NCI-H2029 treated with DMSO at 0.1 percent for 48 hours (cell line): ENCODE data around the gene DTNA.
"Not testable (repeated sequence)": the region's sequence is repeated elsewhere in the genome, so short reads cannot be mapped to it uniquely, and the experiment has no call there.

ENCODE experiments used
- DNase-seq: peaks from one replicate; lab custom pipeline; 2025; lab: John Stamatoyannopoulos, UW

The DTNA gene

DNA sequence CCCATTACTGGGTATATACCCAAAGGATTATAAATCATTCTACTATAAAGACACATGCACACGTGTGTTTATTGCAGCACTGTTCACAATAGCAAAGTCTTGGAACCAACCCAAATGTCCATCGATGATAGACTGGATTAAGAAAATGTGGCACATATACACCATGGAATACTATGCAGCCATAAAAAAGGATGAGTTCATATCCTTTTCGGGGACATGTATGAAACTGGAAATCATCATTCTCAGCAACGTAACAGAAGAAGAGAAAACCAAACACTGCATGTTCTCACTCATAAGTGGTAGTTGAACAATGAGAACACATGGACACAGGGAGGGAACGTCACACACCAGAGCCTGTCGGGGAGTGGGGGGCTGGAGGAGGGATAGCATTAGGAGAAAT is 15.6 kb downstream of the DTNA start:
- DNase-seq, result not testable (repeated sequence)

GRCh38 chr18:34726286-34727004 is 16.3 kb downstream of the DTNA start:
- no peak for DNase-seq

GRCh38 chr18:34729264-34729663 is 19.2 kb downstream of the DTNA start:
- no peak for DNase-seq

DNA sequence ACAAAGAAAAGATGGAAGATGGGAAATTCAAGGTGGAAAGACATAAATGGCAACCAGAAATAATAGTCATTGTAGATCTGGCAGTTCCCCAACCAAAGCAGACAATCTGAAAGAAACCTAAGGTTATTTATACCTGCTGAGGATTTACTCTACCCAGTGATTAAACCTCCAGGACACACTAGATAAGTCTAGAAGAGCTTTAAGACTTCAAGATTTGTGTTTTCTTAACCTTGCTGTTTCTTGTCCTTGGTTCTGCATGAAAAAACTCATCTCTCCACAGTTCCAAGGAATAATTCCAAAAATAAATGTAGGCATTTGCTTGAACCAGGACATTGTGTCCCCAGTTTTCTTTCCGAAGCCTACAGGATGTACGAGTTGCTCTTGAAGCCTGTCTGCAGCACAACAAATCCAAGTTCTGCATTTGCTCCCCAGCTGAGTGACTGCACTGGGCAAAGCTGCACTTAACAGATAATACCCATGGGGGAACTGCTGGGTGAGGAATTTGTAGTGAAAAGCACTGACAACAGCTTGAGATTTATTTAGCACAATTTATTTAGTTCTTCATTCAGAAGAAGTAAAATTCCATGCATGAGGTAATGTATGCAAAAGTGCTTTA is 19.8 kb downstream of the DTNA start:
- DNase-seq, result no peak

DNA sequence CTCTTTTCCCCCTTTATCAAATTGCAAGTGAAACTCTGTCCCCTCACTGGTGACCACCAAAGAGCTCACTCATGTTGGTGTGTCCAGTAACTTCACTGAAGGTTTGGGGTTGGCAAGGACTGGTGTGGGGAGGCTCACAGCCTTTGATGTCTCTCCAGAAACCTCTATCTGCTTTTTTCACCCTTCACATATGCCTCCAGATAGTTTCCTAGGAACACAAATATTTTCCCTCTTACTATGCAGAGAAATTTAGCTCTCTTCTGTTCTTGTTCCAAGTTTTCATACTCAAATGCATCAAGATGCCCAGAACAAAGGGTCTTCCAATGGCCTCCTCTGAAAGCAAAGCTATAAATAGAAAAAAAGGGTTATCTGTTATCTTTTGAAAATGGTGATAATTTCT is 20.7 kb downstream of the DTNA start:
- DNase-seq, result no peak

DNA sequence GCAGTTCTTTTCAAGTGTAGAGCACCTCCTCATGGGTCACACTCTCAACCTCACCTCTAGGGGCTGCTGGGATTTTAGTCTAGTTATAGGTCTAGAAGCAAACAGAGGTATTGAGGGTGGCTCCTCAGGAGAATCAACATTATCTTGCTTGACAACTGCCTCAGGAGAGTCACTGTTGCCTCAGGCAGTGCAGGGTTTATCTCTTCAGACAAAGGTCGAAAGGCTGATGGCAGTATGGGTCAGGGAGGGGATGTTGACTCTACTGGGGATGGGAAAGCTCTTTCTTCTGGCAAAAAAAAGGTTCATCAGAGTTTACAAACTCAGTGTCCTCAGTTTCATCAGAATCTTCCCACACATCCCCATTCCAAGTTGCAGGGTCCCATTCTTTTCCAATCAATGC is 24.0 kb downstream of the DTNA start:
- DNase-seq, result no peak

DNA sequence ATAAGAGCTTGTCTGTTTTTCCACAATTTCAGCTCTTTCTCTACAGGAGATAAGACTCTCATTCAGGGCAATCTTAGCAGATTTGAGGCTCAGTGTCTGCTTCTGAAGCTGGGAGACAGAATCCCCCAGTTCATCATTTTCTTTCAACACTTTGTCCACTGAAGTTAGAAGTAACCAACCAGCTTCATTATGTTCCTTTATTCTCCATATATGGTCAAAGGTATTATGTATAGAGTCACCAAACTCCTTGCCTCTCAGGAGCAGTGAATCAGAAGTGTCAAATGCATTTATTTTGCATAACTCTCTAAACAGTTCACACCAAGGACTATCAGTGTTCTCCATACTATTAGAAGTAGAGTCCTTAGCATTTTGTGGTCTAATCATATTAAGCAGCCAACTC is 24.4 kb downstream of the DTNA start:
- not testable (repeated sequence) for DNase-seq

DNA sequence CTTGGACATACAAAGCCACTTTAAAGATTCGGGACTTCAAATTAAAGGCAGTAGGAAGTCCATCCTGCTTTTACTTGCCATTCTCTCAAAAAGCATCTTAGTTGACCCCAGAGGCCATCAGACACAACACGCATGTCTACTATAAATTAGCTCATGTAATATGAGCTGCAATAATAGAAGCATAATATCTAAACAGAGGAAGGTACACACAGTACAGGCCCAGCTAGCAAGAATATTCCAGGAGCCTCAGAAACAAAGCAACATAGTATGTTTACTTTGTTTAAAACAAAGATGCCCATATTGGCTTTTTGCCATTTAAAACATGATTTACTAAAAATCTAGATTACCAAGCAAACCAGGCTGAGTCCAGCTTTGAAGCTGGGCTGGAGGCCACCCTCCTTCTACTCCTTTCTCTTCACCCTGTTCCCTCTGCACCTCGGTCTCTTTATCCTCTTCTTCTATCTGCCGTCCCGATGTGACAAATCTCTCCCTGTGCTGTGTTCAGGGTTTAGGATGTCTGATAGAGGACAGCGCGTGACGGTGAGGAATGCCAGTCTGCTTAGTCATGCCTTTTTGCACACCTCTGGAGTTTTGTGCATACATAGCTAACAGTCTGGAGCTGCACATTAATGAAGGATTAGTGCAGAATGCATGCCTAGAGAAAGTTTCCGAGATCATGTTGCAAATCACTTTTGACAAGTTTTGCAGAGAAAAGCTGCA is 28.2 kb downstream of the DTNA start:
- DNase-seq, result no peak

DNA sequence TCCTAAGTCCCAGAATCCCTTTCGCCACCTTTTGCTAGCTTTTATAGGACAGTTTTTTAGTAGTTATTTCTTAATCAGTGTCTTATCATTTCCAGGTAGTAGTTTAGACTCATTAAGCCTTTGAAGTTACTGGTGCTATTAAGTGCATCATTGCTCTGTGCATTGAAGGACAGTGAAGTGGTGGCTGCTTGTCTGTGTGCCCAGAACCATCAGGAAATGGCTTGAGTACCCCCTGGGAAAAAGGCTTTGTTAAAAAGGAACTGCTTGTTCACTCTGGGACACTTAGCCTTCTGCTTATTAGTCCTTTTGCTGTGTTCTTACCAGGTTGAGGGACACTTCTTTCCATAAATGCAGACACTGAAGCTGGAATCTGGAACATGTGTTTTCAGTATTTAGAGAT is 30.0 kb downstream of the DTNA start:
- DNase-seq, result no peak

GRCh38 chr18:34740724-34741123 is 30.6 kb downstream of the DTNA start:
- DNase-seq, result no peak

DNA sequence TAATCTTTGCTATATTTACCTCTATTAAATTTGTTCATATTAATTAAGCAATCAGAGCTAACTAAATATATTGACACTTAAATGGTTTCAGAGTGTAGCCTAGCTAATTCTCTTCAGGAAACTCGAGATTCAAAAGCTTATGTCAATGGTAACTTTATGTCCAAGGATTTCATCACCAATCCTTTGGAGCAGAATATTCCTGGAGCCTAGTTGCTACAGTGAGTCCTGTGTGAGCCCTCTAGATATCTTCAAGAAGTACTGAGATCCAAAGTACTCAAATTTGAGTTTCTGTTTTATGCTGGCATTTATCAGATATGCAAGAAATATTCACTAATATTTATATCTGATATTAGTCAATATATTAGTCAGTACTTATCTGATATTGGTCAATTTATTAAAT is 31.3 kb downstream of the DTNA start:
- no peak for DNase-seq

DNA sequence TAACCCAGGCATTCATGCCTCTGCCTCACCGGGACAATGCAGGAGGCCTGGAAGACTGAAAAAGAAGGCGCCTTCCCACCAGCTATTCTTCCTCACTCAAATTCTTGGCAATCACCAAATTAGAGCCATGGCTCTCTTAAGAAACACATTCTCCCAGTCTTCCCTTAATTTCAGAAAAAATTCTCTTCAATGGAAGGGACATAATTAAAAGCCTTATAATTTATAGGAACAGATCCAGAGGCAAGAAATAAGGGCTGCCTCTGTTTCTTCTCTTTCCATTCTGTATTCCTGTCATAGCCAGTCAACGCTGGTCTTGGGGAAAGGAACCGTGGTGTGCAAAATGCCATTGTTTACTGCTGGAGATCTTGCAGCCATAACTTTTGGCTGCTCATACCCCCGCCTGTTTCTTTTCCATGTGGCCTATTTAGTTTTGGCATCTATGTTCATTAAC is 32.8 kb downstream of the DTNA start:
- DNase-seq, result no peak

GRCh38 chr18:34744569-34744968 is 34.5 kb downstream of the DTNA start:
- DNase-seq, result no peak

DNA sequence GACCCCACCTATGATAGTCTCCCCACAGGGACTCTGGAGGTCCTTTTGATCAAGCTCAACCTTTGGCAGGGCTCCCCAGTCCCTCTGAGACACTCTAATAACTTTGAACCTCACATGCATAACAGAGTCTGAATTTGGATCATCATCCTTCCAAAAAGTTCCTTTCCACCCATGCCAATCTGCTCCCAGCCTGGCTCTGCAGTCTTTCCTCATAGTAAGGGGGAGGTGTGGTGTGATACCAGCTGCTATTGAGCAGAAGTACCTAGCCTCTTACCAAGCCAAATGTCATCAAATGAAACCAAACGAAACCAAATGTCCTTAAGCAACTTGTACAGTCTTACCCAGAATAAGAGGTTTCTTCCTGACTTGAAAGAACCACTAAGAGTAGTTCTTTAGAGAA is 36.5 kb downstream of the DTNA start:
- DNase-seq, result no peak

DNA sequence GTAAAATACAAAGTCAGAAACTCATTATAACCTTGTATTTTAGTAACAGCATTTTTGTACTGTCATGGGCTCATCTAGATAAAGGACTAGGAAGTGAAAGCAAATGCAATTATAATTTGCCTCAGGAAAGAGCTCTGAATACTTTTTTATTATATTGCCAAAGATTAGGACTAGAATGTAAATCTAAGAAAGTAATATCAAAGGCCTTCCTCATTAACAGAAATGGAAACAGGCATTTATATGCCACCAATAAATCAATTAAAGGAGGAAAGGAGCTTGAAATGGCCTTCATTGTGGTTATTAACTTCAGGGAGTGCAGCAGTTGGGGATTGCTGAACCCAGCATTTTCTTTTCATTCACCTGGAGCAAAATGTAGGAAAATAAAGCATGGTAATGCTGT is 39.6 kb downstream of the DTNA start:
- DNase-seq, result no peak

DNA sequence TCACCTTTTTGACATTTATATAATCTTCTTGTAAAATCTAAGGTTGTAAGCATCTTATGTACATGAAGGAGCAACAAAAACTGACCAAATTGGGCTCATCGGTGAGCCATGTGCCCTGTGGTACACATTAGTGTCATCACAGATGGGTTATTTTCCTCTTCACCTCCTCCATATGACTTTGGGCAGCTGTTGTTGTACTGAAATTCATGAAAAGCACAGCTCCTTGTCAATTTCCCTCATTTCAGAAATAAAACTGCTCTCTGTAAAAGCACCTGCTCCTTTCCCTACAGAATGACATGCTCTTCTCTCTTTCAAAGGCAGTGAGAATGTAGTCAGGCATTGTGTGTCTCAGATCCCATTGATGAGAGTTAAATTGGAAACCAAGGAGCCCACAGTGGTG is 42.0 kb downstream of the DTNA start:
- DNase-seq, result no peak

DNA sequence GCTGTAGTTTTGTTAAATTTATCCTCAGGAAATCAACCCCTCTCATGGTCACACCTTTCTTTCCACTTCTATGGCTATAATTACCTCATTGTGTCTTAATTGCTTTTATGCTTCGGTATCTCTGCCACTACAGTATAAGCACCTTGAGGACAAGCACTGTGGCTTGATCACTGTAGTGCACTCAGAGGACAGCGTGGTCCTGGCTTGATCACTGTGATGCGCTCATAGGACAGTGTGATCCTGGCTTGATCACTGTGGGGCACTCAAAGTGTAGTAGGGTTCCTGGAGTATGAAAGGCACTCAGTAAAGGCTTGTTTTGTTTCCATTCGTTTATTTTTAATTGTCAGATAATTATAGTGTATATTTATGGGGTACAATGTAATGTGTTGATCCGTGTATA is 44.2 kb downstream of the DTNA start:
- no peak for DNase-seq

- no peak for DNase-seq
Measured at GRCh38 chr18:34757666-34758065, 47.6 kb downstream of the DTNA start.

DNA sequence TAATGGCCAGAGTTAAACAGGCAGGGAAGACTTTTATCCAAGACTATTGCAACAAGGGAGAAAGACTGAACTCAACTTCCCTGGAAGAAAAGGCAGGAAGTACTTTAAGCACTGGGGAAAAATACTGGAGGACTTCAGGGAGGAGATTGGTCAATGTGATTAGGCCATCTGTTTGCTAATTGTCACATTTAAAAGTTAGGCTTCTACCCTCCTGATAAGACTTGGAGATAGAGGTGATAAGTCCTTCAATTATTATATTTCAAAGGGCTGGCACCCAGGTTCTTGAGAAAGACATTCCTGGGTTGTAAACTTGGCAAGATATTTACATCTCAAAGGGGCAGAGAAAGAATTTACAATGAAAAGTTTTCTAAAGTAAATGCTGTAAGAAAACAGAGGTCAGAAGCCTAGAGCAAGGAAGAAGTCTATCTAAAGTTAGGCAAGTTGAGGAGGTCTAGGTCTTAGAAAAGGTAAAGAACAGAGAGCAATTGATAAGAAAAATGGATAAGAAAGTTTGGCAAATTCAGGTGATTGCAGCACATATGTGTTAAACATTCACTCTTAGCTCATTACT is 48.4 kb downstream of the DTNA start:
- DNase-seq, result no peak

DNA sequence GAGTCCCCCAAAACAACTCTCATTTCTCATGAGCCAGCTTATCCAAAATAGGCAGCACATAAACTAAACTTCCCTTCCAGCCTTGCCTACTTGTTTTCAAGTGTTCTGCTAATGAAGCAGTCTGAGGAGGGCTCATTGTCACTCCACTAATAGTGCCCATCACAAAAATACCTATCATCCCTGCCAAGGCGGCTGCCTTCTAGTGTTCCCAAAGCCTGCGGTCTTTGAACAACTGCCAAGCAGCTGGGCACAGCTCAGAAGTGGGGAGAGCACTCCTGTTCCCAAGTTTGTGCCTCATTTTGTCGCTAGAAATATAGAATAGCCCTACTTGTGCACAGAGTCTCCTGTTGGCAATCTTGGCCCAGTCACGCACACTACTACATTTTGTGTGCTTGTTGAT is 50.3 kb downstream of the DTNA start:
- DNase-seq, result no peak

DNA sequence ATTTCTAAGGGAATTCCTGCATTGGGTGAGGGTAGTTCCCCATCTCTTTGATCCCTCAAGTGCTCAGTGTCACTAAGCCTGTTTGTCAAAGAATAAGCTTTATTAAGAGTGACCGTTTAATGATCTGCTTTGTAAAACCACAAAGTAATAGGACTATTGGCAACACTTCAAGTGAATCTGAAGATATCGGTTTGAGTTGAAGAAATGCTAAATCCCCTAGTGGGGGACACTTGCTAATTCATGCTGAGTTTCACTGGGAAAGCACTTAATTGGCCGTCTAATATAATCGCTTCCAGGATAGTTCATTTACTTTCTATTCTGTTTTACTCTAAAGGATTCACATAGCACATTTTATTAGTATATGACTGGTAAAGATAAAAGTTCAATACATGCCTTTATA is 54.4 kb downstream of the DTNA start:
- DNase-seq, result no peak

- no peak for DNase-seq
Measured at GRCh38 chr18:34767601-34768027, 57.5 kb downstream of the DTNA start.

DNA sequence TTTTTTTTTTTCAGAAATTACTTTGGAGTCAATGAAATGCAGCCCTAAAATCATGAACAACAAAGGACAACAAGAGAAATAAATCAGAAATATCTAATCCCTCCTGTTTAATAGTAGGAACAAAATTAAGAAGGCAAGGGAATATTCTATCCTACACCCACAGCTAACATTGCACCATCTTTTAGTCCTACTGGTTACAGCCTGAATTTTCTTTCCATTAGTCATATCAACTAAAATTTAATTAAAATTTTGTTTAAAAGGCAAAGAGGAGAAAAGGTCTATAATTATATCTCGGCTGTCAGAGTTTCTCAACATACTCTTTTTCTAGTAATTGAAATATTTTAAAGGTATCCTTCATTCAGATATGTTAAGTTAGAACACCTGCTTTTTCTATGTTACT is 61.9 kb downstream of the DTNA start:
- no peak for DNase-seq
